Tongue (tissue), 2 donors: ENCODE measurements around the gene LMNA. TPM values are rescaled to one million over a fixed set of nuclear protein-coding genes. Genes with fewer than 3 reads are reported as not detected.
"Not testable (repeated sequence)": the region's sequence is repeated elsewhere in the genome, so short reads cannot be mapped to it uniquely, and the experiment has no call there.

Source experiments
- DNase-seq: peaks from one replicate; pipeline ENCODE4 v3.0.0-alpha.2; 2015
- total RNA-seq: library from RNA; depleted of rRNA; stranded (reverse); fragments of >200 nt; gene quantifications from one replicate; pipeline ENCODE4 v1.2.3, GENCODE V29; 2014

The LMNA gene
- 721 TPM for total RNA-seq

GRCh38 chr1:156114101-156114918, at the start of gene LMNA:
TSS of gene LMNA (plus strand) at chr1:156114711. CDS start at chr1:156114919, 208 bp downstream.
- peak; percentile 97 for DNase-seq

GRCh38 chr1:156065212-156065611, 49.3 kb upstream of the LMNA start:
- no peak for DNase-seq

GRCh38 chr1:156065871-156066270, 48.6 kb upstream of the LMNA start:
- no peak for DNase-seq

GRCh38 chr1:156067262-156067661, 47.2 kb upstream of the LMNA start:
- no peak for DNase-seq

- no peak for DNase-seq
Measured at GRCh38 chr1:156069490-156070455, 44.7 kb upstream of the LMNA start.

- peak; percentile 80 for DNase-seq
Measured at GRCh38 chr1:156070548-156070947, 44.0 kb upstream of the LMNA start.

GRCh38 chr1:156071332-156071816, 43.1 kb upstream of the LMNA start:
- not testable (repeated sequence) for DNase-seq

- DNase-seq = no peak
Measured at GRCh38 chr1:156072251-156072650, 42.3 kb upstream of the LMNA start.

- no peak for DNase-seq
Measured at GRCh38 chr1:156073110-156073687, 41.3 kb upstream of the LMNA start.

GRCh38 chr1:156073740-156074139, 40.8 kb upstream of the LMNA start:
- DNase-seq = no peak

- DNase-seq = no peak
Measured at GRCh38 chr1:156074661-156075060, 39.9 kb upstream of the LMNA start.

- no peak for DNase-seq
Measured at GRCh38 chr1:156075162-156075561, 39.3 kb upstream of the LMNA start.

GRCh38 chr1:156075775-156076204, 38.7 kb upstream of the LMNA start:
- no peak for DNase-seq

GRCh38 chr1:156076609-156077429, 37.7 kb upstream of the LMNA start:
- no peak for DNase-seq

GRCh38 chr1:156077430-156077760, 37.1 kb upstream of the LMNA start:
- no peak for DNase-seq

- DNase-seq = no peak
Measured at GRCh38 chr1:156078728-156079127, 35.8 kb upstream of the LMNA start.

GRCh38 chr1:156079762-156080161, 34.7 kb upstream of the LMNA start:
- no peak for DNase-seq

GRCh38 chr1:156080241-156080862, 34.2 kb upstream of the LMNA start:
- DNase-seq = peak; percentile 48

- DNase-seq = no peak
Measured at GRCh38 chr1:156080863-156081179, 33.7 kb upstream of the LMNA start.

GRCh38 chr1:156081180-156081916, 33.2 kb upstream of the LMNA start:
- peak; percentile 50 for DNase-seq

- no peak for DNase-seq
Measured at GRCh38 chr1:156081917-156082308, 32.6 kb upstream of the LMNA start.
